IMR-90 (cell line): ENCODE data around the gene ZNF232. TPM values are rescaled to one million over a fixed set of nuclear protein-coding genes. Genes with fewer than 3 reads are reported as not detected.

ENCODE experiments used
- ATAC-seq: fragments of 200-7000 bp; cut with Tn5 transposase; 2 replicates; pipeline ENCODE4 v1.9.1; 2020; ENCODE audit warnings: low read depth, mild to moderate bottlenecking, moderate library complexity
- BruUV-seq: library from RNA; stranded (reverse); fragments of 400-500 nt; replicated peaks from 2 replicates; lab custom pipeline; 2021; lab: Mats Ljungman, UMichigan
- CTCF ChIA-PET: fragments of 300-600 bp; formaldehyde crosslinking; extraction: SDS; loops from one replicate; lab custom pipeline; 2021; ENCODE audit warnings: antibody characterized with exemption; lab: Yijun Ruan, JAX
- POLR2A ChIA-PET: fragments of 300-600 bp; sonication (Branson Sonifier 250); formaldehyde crosslinking; loops from one replicate; lab custom pipeline; 2022; ENCODE audit warnings: antibody characterized with exemption; ENCODE audit not compliant: unreplicated experiment; lab: Charles Lee
- DNase-seq: peaks from one replicate; pipeline ENCODE4 v3.0.0; 2013
- H2AFZ ChIP-seq: replicated peaks from 2 replicates; pipeline ENCODE3; 2013; ENCODE audit warnings: low read length, mild to moderate bottlenecking; ENCODE audit not compliant: poor library complexity
- H2AK5ac ChIP-seq: 2 replicates; pipeline ENCODE4 v1.6.1; 2013; ENCODE audit warnings: low read depth, low read length, inconsistent platforms
- H2AK9ac ChIP-seq: replicated peaks from 2 replicates; pipeline ENCODE3; 2013; ENCODE audit warnings: mild to moderate bottlenecking, low read depth, low read length, moderate library complexity; ENCODE audit not compliant: poor library complexity
- H2BK120ac ChIP-seq: 2 replicates; pipeline ENCODE4 v1.6.1; 2013; ENCODE audit warnings: low read depth, low read length, inconsistent platforms
- H2BK15ac ChIP-seq: 3 replicates; pipeline ENCODE4 v1.6.1; 2013; ENCODE audit warnings: low read depth, low read length, inconsistent platforms
- H2BK20ac ChIP-seq: 2 replicates; pipeline ENCODE4 v1.6.1; 2013; ENCODE audit warnings: low read depth, mild to moderate bottlenecking, inconsistent platforms, low read length, moderate library complexity
- H2BK5ac ChIP-seq: 2 replicates; pipeline ENCODE4 v1.6.1; 2013; ENCODE audit warnings: mild to moderate bottlenecking, low read depth, low read length, inconsistent platforms; ENCODE audit not compliant: poor library complexity, severe bottlenecking
- H3K14ac ChIP-seq: replicated peaks from 2 replicates; pipeline ENCODE4 v1.6.1; 2013; ENCODE audit warnings: low read depth, low read length, inconsistent platforms
- H3K18ac ChIP-seq: 2 replicates; pipeline ENCODE4 v1.6.1; 2013; ENCODE audit warnings: low read depth, low read length, control low read depth
- H3K23ac ChIP-seq: 2 replicates; pipeline ENCODE4 v1.6.1; 2013; ENCODE audit warnings: low read depth, low read length, inconsistent platforms
- H3K27ac ChIP-seq: 2 replicates; pipeline ENCODE4 v1.5.1; 2013; ENCODE audit warnings: mild to moderate bottlenecking, control low read depth, low read length; ENCODE audit not compliant: insufficient read depth
- H3K27me3 ChIP-seq: 2 replicates; pipeline ENCODE4 v1.6.1; 2013; ENCODE audit warnings: low read length; ENCODE audit not compliant: control insufficient read depth, insufficient read depth
- H3K36me3 ChIP-seq: 2 replicates; pipeline ENCODE4 v1.6.1; 2013; ENCODE audit warnings: low read length, mixed read lengths; ENCODE audit not compliant: control insufficient read depth, insufficient read depth
- H3K4ac ChIP-seq: 2 replicates; pipeline ENCODE4 v1.6.1; 2013; ENCODE audit warnings: low read depth, low read length, inconsistent platforms
- H3K4me1 ChIP-seq: 2 replicates; pipeline ENCODE4 v1.6.1; 2013; ENCODE audit warnings: low read length, mixed read lengths; ENCODE audit not compliant: control insufficient read depth, insufficient read depth
- H3K4me2 ChIP-seq: 2 replicates; pipeline ENCODE4 v1.6.1; 2013; ENCODE audit warnings: low read depth, mild to moderate bottlenecking, control low read depth, low read length, moderate library complexity
- H3K4me3 ChIP-seq: 2 replicates; pipeline ENCODE4 v1.5.1; 2013; ENCODE audit warnings: low read depth, mild to moderate bottlenecking, control low read depth, low read length, moderate library complexity; ENCODE audit not compliant: insufficient read depth
- H3K56ac ChIP-seq: 2 replicates; pipeline ENCODE4 v1.6.1; 2013; ENCODE audit warnings: low read length, inconsistent platforms; ENCODE audit not compliant: insufficient read depth; ENCODE audit errors: extremely low read depth
- H3K79me1 ChIP-seq, 2 experiments: 2 replicates each; pipeline ENCODE4 v1.6.1; 2013; ENCODE audit warnings: low read length in 2 of 2, inconsistent platforms in 1 of 2, low read depth in 1 of 2
- H3K9ac ChIP-seq: 2 replicates; pipeline ENCODE4 v1.6.1; 2013; ENCODE audit warnings: low read depth, low read length, control low read depth
- H3K9me1 ChIP-seq: 2 replicates; pipeline ENCODE4 v1.6.1; 2013; ENCODE audit warnings: low read length, inconsistent platforms; ENCODE audit not compliant: insufficient read depth
- H3K9me3 ChIP-seq: 2 replicates; pipeline ENCODE4 v1.6.1; 2013; ENCODE audit warnings: low read length; ENCODE audit not compliant: control insufficient read depth, insufficient read depth
- H4K20me1 ChIP-seq: 2 replicates; pipeline ENCODE4 v1.6.1; 2013; ENCODE audit warnings: low read length, inconsistent platforms; ENCODE audit not compliant: insufficient read depth
- H4K5ac ChIP-seq: 2 replicates; pipeline ENCODE4 v1.6.1; 2013; ENCODE audit warnings: mild to moderate bottlenecking, low read depth, low read length, control low read depth
- H4K8ac ChIP-seq, 2 experiments: 2 replicates each; pipeline ENCODE4 v1.6.1; 2013; ENCODE audit warnings: low read depth in 2 of 2, low read length in 2 of 2, control low read depth in 1 of 2, inconsistent platforms in 1 of 2
- H4K91ac ChIP-seq: 2 replicates; pipeline ENCODE4 v1.6.1; 2013; ENCODE audit warnings: low read depth, low read length, inconsistent platforms; ENCODE audit not compliant: insufficient read depth
- BHLHE40 ChIP-seq: fragments of 150-350 bp; IDR thresholded peaks from 2 replicates; pipeline ENCODE4 v1.6.1; 2016; ENCODE audit warnings: mild to moderate bottlenecking, low read depth, low read length
- CHD1 ChIP-seq: IDR thresholded peaks from 2 replicates; pipeline ENCODE4 v1.6.1; 2012; ENCODE audit warnings: low read depth, low read length, improper control_type of control experiment
- CTCF ChIP-seq: conservative IDR thresholded peaks from 2 replicates; pipeline ENCODE4 v1.5.1; 2012; ENCODE audit warnings: mild to moderate bottlenecking, low read depth, low read length, improper control_type of control experiment
- FOS ChIP-seq: fragments of 150-350 bp; IDR thresholded peaks from 2 replicates; pipeline ENCODE4 v1.6.1; 2016; ENCODE audit warnings: low read depth, low read length
- MXI1 ChIP-seq: IDR thresholded peaks from 2 replicates; pipeline ENCODE4 v1.6.1; 2012; ENCODE audit warnings: low read depth, mild to moderate bottlenecking, low read length, moderate library complexity, borderline replicate concordance
- RAD21 ChIP-seq: IDR thresholded peaks from 2 replicates; pipeline ENCODE4 v1.6.1; 2012; ENCODE audit warnings: low read length, improper control_type of control experiment
- RCOR1 ChIP-seq: IDR thresholded peaks from 2 replicates; pipeline ENCODE4 v1.6.1; 2012; ENCODE audit warnings: mild to moderate bottlenecking, low read length, improper control_type of control experiment; ENCODE audit not compliant: insufficient replicate concordance
- RFX5 ChIP-seq: IDR thresholded peaks from 2 replicates; pipeline ENCODE4 v1.8.0; 2012; ENCODE audit warnings: low read depth, mild to moderate bottlenecking, low read length, moderate library complexity
- USF2 ChIP-seq: fragments of 150-350 bp; IDR thresholded peaks from 2 replicates; pipeline ENCODE4 v1.6.1; 2017; ENCODE audit warnings: mild to moderate bottlenecking, antibody characterized with exemption, low read length, low read depth
- WGBS, 2 experiments: methylation state at CpG; one replicate each; pipeline versions ENCODE4 v1.1.5 to v1.1.7; 2013; ENCODE audit warnings: missing lambda C conversion rate in 2 of 2; ENCODE audit not compliant: insufficient read length in 1 of 2; ENCODE audit errors: extremely low coverage in 2 of 2; 5-methylcytosine and 5-hydroxymethylcytosine counted together
- dilution Hi-C: fragments of 300-500 bp; cut with HindIII; formaldehyde crosslinking; loops from one replicate; pipeline ENCODE4 v1.14.3; 2018; ENCODE audit warnings: low sequenced_read_pairs; ENCODE audit not compliant: unreplicated experiment
- in situ Hi-C: fragments of 300-500 bp; cut with MboI; formaldehyde crosslinking; loops from 3 replicates; pipeline ENCODE4 v1.14.3; 2019; ENCODE audit warnings: low sequenced_read_pairs, inconsistent platforms, mixed read lengths
- intact Hi-C: fragments of 100-400 bp; cut with micrococcal nuclease; formaldehyde crosslinking; loops from 2 replicates; pipeline ENCODE4 v1.10.0; 2022
- polyA plus RNA-seq, 3 experiments: library from polyadenylated mRNA; depleted of rRNA; stranded (reverse); fragments of >200 nt; gene quantifications; 2 replicates each; pipeline ENCODE4 v1.2.3, GENCODE V29; 2012; ENCODE audit warnings: low replicate concordance in 1 of 3
- total RNA-seq: library from RNA; depleted of rRNA; stranded (reverse); fragments of >200 nt; gene quantifications from 2 replicates; pipeline ENCODE4 v1.2.3, GENCODE V29; 2012

ZNF232 gene
- total and polyA plus RNA-seq, 2 of the 4 experiments (the other 2 are of a cell fraction) = 3.2 to 6.5 TPM

- Histone ChIP-seq H4K8ac (no peak overlapping the region), H3K4ac (no peak overlapping the region), H3K4me2 (no peak overlapping the region), H2AK9ac (no peak overlapping the region), H3K27ac (no peak overlapping the region), H2AK5ac (no peak overlapping the region), H3K9ac (no peak overlapping the region), H4K20me1 (no peaks in the 10 kb centered on the region), H3K23ac (no peak overlapping the region), H3K79me1 (no peaks in the 10 kb centered on the region), H3K27me3 (peaks cover 14% of the 10 kb centered on the region), H2BK15ac (no peak overlapping the region), H3K9me3 (no peaks in the 10 kb centered on the region), H2BK20ac (no peak overlapping the region), H3K18ac (no peak overlapping the region), H3K14ac (no peak overlapping the region), H2BK120ac (no peak overlapping the region), H4K91ac (no peak overlapping the region), H4K5ac (no peak overlapping the region), H3K36me3 (no peaks in the 10 kb centered on the region), H3K56ac (no peak overlapping the region), H2AFZ (no peak overlapping the region), H3K9me1 (no peaks in the 10 kb centered on the region), H3K4me1 (no peaks in the 10 kb centered on the region), H3K4me3 (no peak overlapping the region), H2BK5ac (no peak overlapping the region)
- no CpG with 5 or more reads among the region's 3 CpGs for WGBS, 2 experiments
- dilution Hi-C loops = no loop called here
- ChIA-PET CTCF (no interaction called here), POLR2A (no interaction called here)
- intact Hi-C loops = no loop called here
- DNase-seq (no peak), ATAC-seq (no peak)
- BruUV-seq = no TSS peak
- in situ Hi-C loops = no loop called here
- no peak for TF ChIP-seq CTCF
- TF ChIP-seq BHLHE40 = no peak
- TF ChIP-seq MXI1 = no peak
- no peak for TF ChIP-seq CHD1
- no peak for TF ChIP-seq RFX5
- no peak for TF ChIP-seq RAD21
- no peak for TF ChIP-seq USF2
- no peak for TF ChIP-seq FOS
- TF ChIP-seq RCOR1 = no peak
Measured at GRCh38 chr17:5068236-5068635, 43.4 kb downstream of the ZNF232 start.
